Breast epithelium (tissue), 4 donors: ENCODE data around the gene CRY1. TPM values are rescaled to one million over a fixed set of nuclear protein-coding genes. Genes with fewer than 3 reads are reported as not detected.

Experiments used
- DNase-seq, 2 donors: peaks; one replicate each; pipeline ENCODE4 v3.0.0-alpha.2; 2019; ENCODE audit warnings: low spot score in 2 of 2
- H3K27ac ChIP-seq, 2 donors: fragments of 200-600 bp; sonication (generic) in 1 of 2; one replicate each; pipeline ENCODE4 v1.5.1; 2016 to 2019; ENCODE audit warnings: mild to moderate bottlenecking in 1 of 2
- H3K27me3 ChIP-seq, 2 donors: fragments of 200-600 bp; sonication (generic) in 1 of 2; one replicate each; pipeline versions ENCODE4 v1.5.1 to v1.6.0; 2017 to 2019; ENCODE audit warnings: control low read depth in 1 of 2, mild to moderate bottlenecking in 1 of 2
- H3K36me3 ChIP-seq: fragments of 200-600 bp; one replicate; pipeline ENCODE4 v1.5.1; 2019
- H3K4me1 ChIP-seq, 2 donors: fragments of 200-600 bp; sonication (generic); one replicate each; pipeline ENCODE4 v1.5.1; 2016 to 2019; ENCODE audit warnings: control low read depth in 1 of 2
- H3K4me3 ChIP-seq, 3 donors: fragments of 200-600 bp; sonication (generic); 1 replicate in 2 of 3; 2 replicates in 1 of 3; pipeline ENCODE4 v1.5.1; 2016 to 2019; ENCODE audit warnings: mild to moderate bottlenecking in 3 of 3, moderate library complexity in 2 of 3
- H3K9me3 ChIP-seq, 2 donors: fragments of 200-600 bp; sonication (generic) in 1 of 2; one replicate each; pipeline ENCODE4 v1.5.1; 2016 to 2019; ENCODE audit warnings: control low read depth in 1 of 2
- POLR2A ChIP-seq: fragments of 450-650 bp; IDR thresholded peaks from one replicate; pipeline ENCODE4 v1.6.1; 2016; ENCODE audit warnings: antibody characterized with exemption, mild to moderate bottlenecking, moderate library complexity
- POLR2AphosphoS5 ChIP-seq, 3 donors: sonication (generic); formaldehyde crosslinking; IDR thresholded peaks; one replicate each; pipeline ENCODE4 v1.6.1; 2017; ENCODE audit warnings: antibody characterized with exemption in 3 of 3
- intact Hi-C: fragments of 100-400 bp; cut with DNase I; formaldehyde crosslinking; loops from one replicate; pipeline ENCODE4 v1.15.1; 2023; ENCODE audit warnings: low total_unique reads
- total RNA-seq, 3 donors: library from RNA; depleted of rRNA; stranded (reverse); fragments of >200 nt; gene quantifications; one replicate each; pipeline ENCODE4 v1.1.0, GENCODE V29; 2016
- TF ChIP-seq, protein P1 (sequence below), 3 donors: fragments of 450-650 bp; IDR thresholded peaks; one replicate each; pipeline ENCODE4 v1.5.1; 2016 to 2017; ENCODE audit warnings: antibody characterized with exemption in 3 of 3, mild to moderate bottlenecking in 3 of 3, moderate library complexity in 3 of 3

Gene CRY1
- total RNA-seq, 3 donors from 2014 or later, result 24.0 to 81.5 (median 47.5) TPM

GRCh38 chr12:106994579-106995220 lies 98.6 kb downstream of the CRY1 start:
- Histone ChIP-seq H3K36me3 (peaks cover 6% of the 10 kb centered on the region), H3K27me3 (no peaks in the 10 kb centered on the region), H3K9me3 (no peaks in the 10 kb centered on the region), H3K4me3 (no peak overlapping the region), H3K4me1 (no peaks in the 10 kb centered on the region), H3K27ac (no peak overlapping the region)
- intact Hi-C loops, result loop anchor here (5.0 kb wide), 1 partner anchor 378 kb away; no protein-coding TSS in a partner anchor
- no peak for TF ChIP-seq POLR2AphosphoS5 (IDR thresholded peaks at IDR 0.05)
- TF ChIP-seq POLR2A, result no peak
- TF ChIP-seq, protein P1, sequence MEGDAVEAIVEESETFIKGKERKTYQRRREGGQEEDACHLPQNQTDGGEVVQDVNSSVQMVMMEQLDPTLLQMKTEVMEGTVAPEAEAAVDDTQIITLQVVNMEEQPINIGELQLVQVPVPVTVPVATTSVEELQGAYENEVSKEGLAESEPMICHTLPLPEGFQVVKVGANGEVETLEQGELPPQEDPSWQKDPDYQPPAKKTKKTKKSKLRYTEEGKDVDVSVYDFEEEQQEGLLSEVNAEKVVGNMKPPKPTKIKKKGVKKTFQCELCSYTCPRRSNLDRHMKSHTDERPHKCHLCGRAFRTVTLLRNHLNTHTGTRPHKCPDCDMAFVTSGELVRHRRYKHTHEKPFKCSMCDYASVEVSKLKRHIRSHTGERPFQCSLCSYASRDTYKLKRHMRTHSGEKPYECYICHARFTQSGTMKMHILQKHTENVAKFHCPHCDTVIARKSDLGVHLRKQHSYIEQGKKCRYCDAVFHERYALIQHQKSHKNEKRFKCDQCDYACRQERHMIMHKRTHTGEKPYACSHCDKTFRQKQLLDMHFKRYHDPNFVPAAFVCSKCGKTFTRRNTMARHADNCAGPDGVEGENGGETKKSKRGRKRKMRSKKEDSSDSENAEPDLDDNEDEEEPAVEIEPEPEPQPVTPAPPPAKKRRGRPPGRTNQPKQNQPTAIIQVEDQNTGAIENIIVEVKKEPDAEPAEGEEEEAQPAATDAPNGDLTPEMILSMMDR (IDR thresholded peaks at IDR 0.05), result no peak
- DNase-seq, result no peak

DNA sequence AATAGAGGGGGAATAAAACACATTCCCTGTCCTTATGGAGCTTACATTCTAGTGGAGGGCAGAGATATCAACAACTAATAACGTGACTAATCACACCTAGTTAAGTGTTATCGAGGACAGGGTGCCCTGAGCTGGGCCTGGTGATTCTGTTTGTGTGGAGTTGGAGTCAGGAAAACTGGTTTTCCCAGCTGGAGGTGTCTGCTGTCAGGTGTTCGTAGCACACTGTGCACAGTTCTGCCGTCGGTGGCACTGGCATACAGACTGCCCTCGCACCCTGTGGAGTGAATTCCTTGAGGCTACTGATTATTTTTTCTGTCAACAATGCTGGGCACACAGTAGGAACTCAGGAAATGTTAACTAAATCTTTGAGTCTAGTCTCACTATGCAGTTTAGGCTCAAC lies 105.5 kb downstream of the CRY1 start:
- Histone ChIP-seq H3K4me3 (peak overlapping the region in 1 of 3 donors; percentile 89), H3K36me3 (no peaks in the 10 kb centered on the region), H3K4me1 (peaks cover 5 to 17% of the 10 kb centered on the region in 2 donors), H3K9me3 (no peaks in the 10 kb centered on the region), H3K27me3 (no peaks in the 10 kb centered on the region), H3K27ac (peak overlapping the region; percentile 95 to 98)
- no peak for TF ChIP-seq POLR2A
- TF ChIP-seq, protein P1 (IDR thresholded peaks at IDR 0.05), result no peak
- no peak for TF ChIP-seq POLR2AphosphoS5 (IDR thresholded peaks at IDR 0.05)
- intact Hi-C loops, result loop anchor here (10.0 kb wide), 1 partner anchor 107 kb away; the partner anchor contains the start of gene CRY1
- no peak for DNase-seq

DNA sequence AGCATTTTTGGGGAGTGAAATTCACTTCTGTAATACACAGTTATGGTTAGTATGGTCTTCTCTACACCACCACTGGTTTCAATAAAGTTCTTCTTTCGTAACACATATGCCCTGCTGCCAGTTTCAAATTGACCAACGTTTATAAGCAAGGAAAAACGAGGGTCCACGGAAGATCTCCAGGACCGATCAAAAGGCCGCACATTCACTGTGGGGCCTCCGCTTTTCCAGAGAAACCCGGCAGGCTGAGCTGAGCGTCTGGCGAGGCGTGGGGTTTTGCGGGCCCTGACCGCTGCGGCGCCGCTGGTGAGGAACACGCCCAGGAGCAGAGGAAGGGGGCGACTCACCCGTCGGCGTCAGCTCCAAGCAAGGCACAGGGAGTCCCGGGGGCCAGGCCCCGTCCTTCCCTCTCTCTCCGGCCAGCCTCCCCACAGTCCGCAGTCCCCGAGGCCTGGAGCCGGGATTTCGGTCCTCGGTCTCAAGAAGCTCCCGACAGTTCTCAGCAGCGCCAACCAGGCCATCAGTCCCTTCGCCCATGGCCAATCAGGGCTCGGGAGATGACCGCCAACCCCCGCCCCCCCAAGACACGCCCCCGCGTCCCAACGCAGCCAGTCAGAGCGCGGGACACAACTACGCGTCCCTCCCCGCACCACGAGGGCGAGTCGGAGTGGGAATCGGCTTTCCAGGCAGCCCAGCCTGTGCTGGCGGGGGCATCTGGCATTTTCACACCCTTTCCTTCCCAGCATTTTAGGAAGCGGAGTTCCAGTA lies 106.5 kb downstream of the CRY1 start, which contains the start of gene MTERF2:
Gene MTERF2, minus strand, starts transcription at position 522 of the 765 bp plus-strand sequence. CDS start 8,432 bp downstream, outside the sequence.
- peaks cover 5 to 17% of the 10 kb centered on the region in 2 donors for H3K4me1 ChIP-seq
- TF ChIP-seq, protein P1 (IDR thresholded peaks at IDR 0.05), result no peak
- TF ChIP-seq POLR2AphosphoS5 (IDR thresholded peaks at IDR 0.05), result peak; percentile 74 to 89 (median 81)
- TF ChIP-seq POLR2A, result peak; percentile 48

DNA sequence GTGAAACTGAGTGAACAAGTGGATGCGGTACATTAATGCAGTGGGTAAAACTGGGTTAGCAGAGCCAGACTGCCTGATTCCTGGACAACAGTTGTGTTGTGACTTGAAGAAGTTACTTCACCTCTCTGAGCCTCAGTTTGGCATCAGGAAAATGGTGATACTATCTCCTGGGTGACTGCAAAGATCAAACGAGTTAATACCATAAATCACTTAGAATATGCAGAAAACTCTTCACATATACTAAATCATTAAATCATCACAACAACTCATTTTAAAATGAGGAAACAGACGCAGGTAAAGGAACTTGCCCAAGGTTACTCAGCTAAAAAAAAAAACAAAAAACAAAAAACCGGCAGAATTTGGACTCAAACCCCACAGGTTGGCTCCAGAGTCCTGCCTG lies 107.2 kb downstream of the CRY1 start:
- H3K27ac ChIP-seq, result peak overlapping the region; percentile 95 to 98
- H3K4me3 ChIP-seq, result peak overlapping the region; percentile 66 to 89 (median 69)
- H3K4me1 ChIP-seq, result peaks cover 5 to 17% of the 10 kb centered on the region in 2 donors
- no peak for DNase-seq
- H3K27me3 ChIP-seq, result no peaks in the 10 kb centered on the region
- no peaks in the 10 kb centered on the region for H3K9me3 ChIP-seq
- TF ChIP-seq, protein P1 (IDR thresholded peaks at IDR 0.05), result no peak
- no peak for TF ChIP-seq POLR2AphosphoS5 (IDR thresholded peaks at IDR 0.05)
- no peak for TF ChIP-seq POLR2A
- H3K36me3 ChIP-seq, result no peaks in the 10 kb centered on the region
- intact Hi-C loops, result loop anchor here (10.0 kb wide), 1 partner anchor 109 kb away; the partner anchor contains the start of gene CRY1

More for the DNA sequence above, 106.5 kb downstream of the CRY1 start, which contains the start of gene MTERF2:
- H3K36me3 ChIP-seq, result no peaks in the 10 kb centered on the region
- DNase-seq, result peak; percentile 92 to 93
- peak within 1 kb of the TSS; percentile 95 to 98 for H3K27ac ChIP-seq
- peak within 1 kb of the TSS; percentile 66 to 89 (median 69) for H3K4me3 ChIP-seq
- no peaks in the 10 kb centered on the region for H3K9me3 ChIP-seq
- intact Hi-C loops, result loop anchor here (10.0 kb wide), 1 partner anchor 108 kb away; the partner anchor contains the start of gene CRY1
- no peaks in the 10 kb centered on the region for H3K27me3 ChIP-seq
